GM12878 (cell line): ENCODE measurements around the gene VWA8. TPM values are rescaled to one million over a fixed set of nuclear protein-coding genes. Genes with fewer than 3 reads are reported as not detected.

Experiments
- ATAC-seq: fragments of 200-7000 bp; cut with Tn5 transposase; 3 replicates; pipeline ENCODE4 v1.9.1; 2020; ENCODE audit warnings: mild to moderate bottlenecking, moderate library complexity
- BruUV-seq: library from RNA; stranded (reverse); fragments of 400-500 nt; replicated peaks from 2 replicates; lab custom pipeline; 2021; lab: Mats Ljungman, UMichigan
- CTCF ChIA-PET: fragments of 300-600 bp; sonication (Branson Sonifier 250); formaldehyde crosslinking; extraction: SDS; loops from one replicate; lab custom pipeline; 2021; ENCODE audit warnings: inconsistent platforms; lab: Yijun Ruan, JAX
- POLR2A ChIA-PET: fragments of 350-600 bp; formaldehyde crosslinking; extraction: SDS; loops from one replicate; lab custom pipeline; 2021; ENCODE audit warnings: inconsistent platforms; lab: Charles Lee
- RAD21 ChIA-PET: fragments of 300-600 bp; sonication (Branson Sonifier 250); formaldehyde crosslinking; loops from one replicate; lab custom pipeline; 2023; ENCODE audit warnings: antibody characterized with exemption; ENCODE audit not compliant: unreplicated experiment; lab: Charles Lee
- SMC1A ChIA-PET: fragments of 300-600 bp; sonication (Branson Sonifier 250); formaldehyde crosslinking; loops from one replicate; lab custom pipeline; 2023; ENCODE audit not compliant: unreplicated experiment, uncharacterized antibody; lab: Charles Lee
- DNase-seq: peaks from one replicate; pipeline ENCODE4 v3.0.0-alpha.2; 2011; ENCODE audit warnings: low read depth, low spot score
- FAIRE-seq: peaks from 3 replicates; lab custom pipeline; 2011; peaks lifted over from hg19 to GRCh38; lab: Jason Lieb, UNC
- H2AFZ ChIP-seq: 2 replicates; pipeline ENCODE4 v1.6.0; 2011; ENCODE audit warnings: low read depth, low read length, control low read depth; ENCODE audit not compliant: control insufficient read depth
- H3K27ac ChIP-seq: 2 replicates; pipeline ENCODE4 v1.5.1; 2011; ENCODE audit warnings: control low read depth; ENCODE audit not compliant: control insufficient read depth, insufficient read depth
- H3K27me3 ChIP-seq, 2 experiments: replicated peaks in 1 of 2; 2 replicates each; pipeline versions ENCODE4 v1.6.0 to v1.6.1; 2011; ENCODE audit warnings: low read length in 1 of 2; ENCODE audit not compliant: control insufficient read depth in 2 of 2, insufficient read depth in 2 of 2
- H3K36me3 ChIP-seq, 2 experiments: 2 replicates each; pipeline ENCODE4 v1.5.1; 2011; ENCODE audit warnings: low read length in 1 of 2; ENCODE audit not compliant: control insufficient read depth in 2 of 2, insufficient read depth in 2 of 2
- H3K4me1 ChIP-seq: 2 replicates; pipeline ENCODE4 v1.6.1; 2011; ENCODE audit warnings: mild to moderate bottlenecking, low read length, moderate library complexity, mixed read lengths; ENCODE audit not compliant: control insufficient read depth, insufficient read depth
- H3K4me2 ChIP-seq: 2 replicates; pipeline ENCODE4 v1.6.0; 2011; ENCODE audit warnings: control low read depth; ENCODE audit not compliant: control insufficient read depth, insufficient read depth
- H3K4me3 ChIP-seq: fragments of 200-600 bp; sonication (generic); 2 replicates; pipeline ENCODE4 v1.5.1; 2016
- H3K79me2 ChIP-seq: 2 replicates; pipeline ENCODE4 v1.6.0; 2011; ENCODE audit warnings: low read length; ENCODE audit not compliant: control insufficient read depth, insufficient read depth
- H3K9ac ChIP-seq: 2 replicates; pipeline ENCODE4 v1.8.0; 2011; ENCODE audit warnings: low read length, control low read depth, mixed read lengths; ENCODE audit not compliant: control insufficient read depth, insufficient read depth
- H3K9me3 ChIP-seq: replicated peaks from 3 replicates; pipeline ENCODE4 v1.5.1; 2011; ENCODE audit warnings: mild to moderate bottlenecking, low read length; ENCODE audit not compliant: control insufficient read depth, insufficient read depth
- H4K20me1 ChIP-seq: 2 replicates; pipeline ENCODE4 v1.6.0; 2011; ENCODE audit not compliant: control insufficient read depth, insufficient read depth
- EP300 ChIP-seq, 2 experiments: fragments of 150-350 bp in 1 of 2; IDR thresholded peaks; 2 replicates each; pipeline ENCODE4 v1.6.1; 2011 to 2012; ENCODE audit warnings: low read depth in 2 of 2, low read length in 2 of 2, borderline replicate concordance in 1 of 2, improper control_type of control experiment in 1 of 2, inconsistent platforms in 1 of 2; ENCODE audit not compliant: control insufficient read depth in 1 of 2
- FOS ChIP-seq: IDR thresholded peaks from 3 replicates; pipeline ENCODE4 v1.6.1; 2011; ENCODE audit warnings: borderline replicate concordance; ENCODE audit not compliant: insufficient read length; ENCODE audit errors: extremely low read depth
- NBN ChIP-seq: fragments of 450-650 bp; IDR thresholded peaks from 2 replicates; pipeline ENCODE4 v1.6.1; 2016
- NR2C1 ChIP-seq: fragments of 450-650 bp; IDR thresholded peaks from 2 replicates; pipeline ENCODE4 v1.6.1; 2017; ENCODE audit warnings: antibody characterized with exemption, mild to moderate bottlenecking, moderate library complexity
- RB1 ChIP-seq: fragments of 450-650 bp; formaldehyde crosslinking; IDR thresholded peaks from 2 replicates; pipeline ENCODE4 v1.6.1; 2017; ENCODE audit warnings: mild to moderate bottlenecking, borderline replicate concordance
- SIN3A ChIP-seq: IDR thresholded peaks from 2 replicates; pipeline ENCODE4 v1.6.1; 2012; ENCODE audit warnings: low read depth, low read length, improper control_type of control experiment
- SUPT20H ChIP-seq: IDR thresholded peaks from 2 replicates; pipeline ENCODE4 v1.6.1; 2011; ENCODE audit warnings: low read depth, mild to moderate bottlenecking, low read length, moderate library complexity, borderline replicate concordance; ENCODE audit not compliant: control insufficient read depth
- YY1 ChIP-seq: IDR thresholded peaks from 2 replicates; pipeline ENCODE4 v1.6.1; 2011; ENCODE audit warnings: low read depth, mild to moderate bottlenecking, low read length
- ZNF207 ChIP-seq: fragments of 450-650 bp; IDR thresholded peaks from 2 replicates; pipeline ENCODE4 v1.6.1; 2014; ENCODE audit warnings: antibody characterized with exemption, mild to moderate bottlenecking, borderline replicate concordance
- WGBS: methylation state at CpG from one replicate; pipeline ENCODE4 v1.1.6; 2016; ENCODE audit warnings: low lambda C conversion rate; ENCODE audit not compliant: insufficient replicate concordance, insufficient coverage; ENCODE audit errors: missing lambda C conversion rate; 5-methylcytosine and 5-hydroxymethylcytosine counted together
- in situ Hi-C: fragments of 300-500 bp; cut with MboI; formaldehyde crosslinking; loops from 9 replicates; pipeline ENCODE4 v1.14.3; 2018; ENCODE audit warnings: mixed read lengths
- intact Hi-C: fragments of 100-400 bp; cut with micrococcal nuclease; formaldehyde crosslinking; loops from one replicate; pipeline ENCODE4 v1.14.2; 2022; ENCODE audit not compliant: unreplicated experiment
- polyA plus RNA-seq, 11 experiments: library from polyadenylated mRNA; depleted of rRNA in 4 of 11; unstranded in 6 of 11; stranded (reverse) in 5 of 11; fragments of >200 nt; fragmentation: Nextera tagmentation in 4 of 11; fragmentation: Illumina TruSeq in 1 of 11; extraction: Ambion mirVana in 4 of 11; extraction: Trizol in 1 of 11; gene quantifications; 1 replicate in 1 of 11; 2 replicates in 10 of 11; pipeline versions ENCODE4 v1.2.1 to v1.2.3, GENCODE V29; 2011 to 2016; ENCODE audit warnings: inconsistent platforms in 2 of 11, missing spikeins in 2 of 11, low read depth in 1 of 11
- total RNA-seq, 4 experiments: library from RNA; depleted of rRNA in 3 of 4; stranded (reverse); fragments of >200 nt in 3 of 4; fragmentation: Illumina TruSeq in 1 of 4; extraction: Trizol in 1 of 4; gene quantifications; 2 replicates each; pipeline versions ENCODE4 v1.2.1 to v1.2.3, GENCODE V29; 2013 to 2021
- TF ChIP-seq, protein P1 (sequence below): fragments of 150-350 bp; IDR thresholded peaks from 2 replicates; pipeline ENCODE4 v1.6.1; 2016; ENCODE audit warnings: low read depth, low read length
- TF ChIP-seq, protein P2 (sequence below): IDR thresholded peaks from 2 replicates; pipeline ENCODE4 v1.6.1; 2011; ENCODE audit warnings: mild to moderate bottlenecking, low read depth, low read length, moderate library complexity; ENCODE audit not compliant: insufficient replicate concordance
- TF ChIP-seq, protein P3 (sequence below): fragments of 450-650 bp; IDR thresholded peaks from 2 replicates; pipeline ENCODE4 v1.6.1; 2014; ENCODE audit warnings: mild to moderate bottlenecking

Gene VWA8
- total and polyA plus RNA-seq, 10 of the 15 experiments (the other 5 are each of a cell fraction or from before 2014, with no cell fraction given) = 3.0 to 21.8 (median 13.5) TPM

DNA sequence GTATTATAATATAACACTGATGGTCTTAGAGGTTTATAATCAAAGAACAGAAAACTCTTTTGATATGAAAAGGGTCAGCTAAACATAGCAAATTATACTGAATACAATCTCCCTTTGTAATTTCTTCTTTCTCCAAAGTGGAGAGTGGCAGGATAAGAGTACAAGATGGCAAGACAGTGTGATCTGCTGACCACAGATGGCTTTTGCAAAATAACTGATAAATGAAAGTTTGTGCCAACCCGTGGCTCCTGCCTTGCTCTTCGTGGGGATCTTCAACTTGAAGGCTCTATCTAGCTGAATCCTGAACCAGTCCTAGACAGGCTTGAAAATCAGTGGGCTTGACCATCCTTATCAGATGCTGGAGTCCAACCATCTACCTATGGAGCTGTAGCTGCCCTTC, 185.7 kb downstream of the VWA8 start:
- ChIA-PET POLR2A (no interaction called here), RAD21 (no interaction called here), SMC1A (no interaction called here), CTCF (no interaction called here)
- in situ Hi-C loops = no loop called here
- H3K36me3 ChIP-seq = peaks cover 0 to 4% of the 10 kb centered on the region in 2 experiments; a peak in 1 of 4 replicates
- no peak overlapping the region for H3K4me2 ChIP-seq
- TF ChIP-seq YY1 = no peak
- no peak for TF ChIP-seq FOS
- TF ChIP-seq, protein P1, sequence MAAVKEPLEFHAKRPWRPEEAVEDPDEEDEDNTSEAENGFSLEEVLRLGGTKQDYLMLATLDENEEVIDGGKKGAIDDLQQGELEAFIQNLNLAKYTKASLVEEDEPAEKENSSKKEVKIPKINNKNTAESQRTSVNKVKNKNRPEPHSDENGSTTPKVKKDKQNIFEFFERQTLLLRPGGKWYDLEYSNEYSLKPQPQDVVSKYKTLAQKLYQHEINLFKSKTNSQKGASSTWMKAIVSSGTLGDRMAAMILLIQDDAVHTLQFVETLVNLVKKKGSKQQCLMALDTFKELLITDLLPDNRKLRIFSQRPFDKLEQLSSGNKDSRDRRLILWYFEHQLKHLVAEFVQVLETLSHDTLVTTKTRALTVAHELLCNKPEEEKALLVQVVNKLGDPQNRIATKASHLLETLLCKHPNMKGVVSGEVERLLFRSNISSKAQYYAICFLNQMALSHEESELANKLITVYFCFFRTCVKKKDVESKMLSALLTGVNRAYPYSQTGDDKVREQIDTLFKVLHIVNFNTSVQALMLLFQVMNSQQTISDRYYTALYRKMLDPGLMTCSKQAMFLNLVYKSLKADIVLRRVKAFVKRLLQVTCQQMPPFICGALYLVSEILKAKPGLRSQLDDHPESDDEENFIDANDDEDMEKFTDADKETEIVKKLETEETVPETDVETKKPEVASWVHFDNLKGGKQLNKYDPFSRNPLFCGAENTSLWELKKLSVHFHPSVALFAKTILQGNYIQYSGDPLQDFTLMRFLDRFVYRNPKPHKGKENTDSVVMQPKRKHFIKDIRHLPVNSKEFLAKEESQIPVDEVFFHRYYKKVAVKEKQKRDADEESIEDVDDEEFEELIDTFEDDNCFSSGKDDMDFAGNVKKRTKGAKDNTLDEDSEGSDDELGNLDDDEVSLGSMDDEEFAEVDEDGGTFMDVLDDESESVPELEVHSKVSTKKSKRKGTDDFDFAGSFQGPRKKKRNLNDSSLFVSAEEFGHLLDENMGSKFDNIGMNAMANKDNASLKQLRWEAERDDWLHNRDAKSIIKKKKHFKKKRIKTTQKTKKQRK = no peak
- TF ChIP-seq SUPT20H = no peak
- TF ChIP-seq SIN3A = no peak
- TF ChIP-seq, protein P2, sequence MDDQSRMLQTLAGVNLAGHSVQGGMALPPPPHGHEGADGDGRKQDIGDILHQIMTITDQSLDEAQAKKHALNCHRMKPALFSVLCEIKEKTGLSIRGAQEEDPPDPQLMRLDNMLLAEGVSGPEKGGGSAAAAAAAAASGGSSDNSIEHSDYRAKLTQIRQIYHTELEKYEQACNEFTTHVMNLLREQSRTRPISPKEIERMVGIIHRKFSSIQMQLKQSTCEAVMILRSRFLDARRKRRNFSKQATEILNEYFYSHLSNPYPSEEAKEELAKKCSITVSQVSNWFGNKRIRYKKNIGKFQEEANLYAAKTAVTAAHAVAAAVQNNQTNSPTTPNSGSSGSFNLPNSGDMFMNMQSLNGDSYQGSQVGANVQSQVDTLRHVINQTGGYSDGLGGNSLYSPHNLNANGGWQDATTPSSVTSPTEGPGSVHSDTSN = no peak
- TF ChIP-seq RB1 = no peak
- no peak for TF ChIP-seq NR2C1
- TF ChIP-seq ZNF207 = no peak
- TF ChIP-seq NBN = no peak
- no peak for TF ChIP-seq EP300 (IDR thresholded peaks at IDR 0.05; ENCODE audit: borderline replicate concordance in 1 of 2, control insufficient read depth in 1 of 2, low read depth in 2 of 2, low read length in 2 of 2)
- TF ChIP-seq, protein P3, sequence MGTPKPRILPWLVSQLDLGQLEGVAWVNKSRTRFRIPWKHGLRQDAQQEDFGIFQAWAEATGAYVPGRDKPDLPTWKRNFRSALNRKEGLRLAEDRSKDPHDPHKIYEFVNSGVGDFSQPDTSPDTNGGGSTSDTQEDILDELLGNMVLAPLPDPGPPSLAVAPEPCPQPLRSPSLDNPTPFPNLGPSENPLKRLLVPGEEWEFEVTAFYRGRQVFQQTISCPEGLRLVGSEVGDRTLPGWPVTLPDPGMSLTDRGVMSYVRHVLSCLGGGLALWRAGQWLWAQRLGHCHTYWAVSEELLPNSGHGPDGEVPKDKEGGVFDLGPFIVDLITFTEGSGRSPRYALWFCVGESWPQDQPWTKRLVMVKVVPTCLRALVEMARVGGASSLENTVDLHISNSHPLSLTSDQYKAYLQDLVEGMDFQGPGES = no peak
- no peaks in the 10 kb centered on the region for H3K27me3 ChIP-seq
- BruUV-seq = no TSS peak
- no peak for DNase-seq
- H3K9ac ChIP-seq = no peak overlapping the region
- no peak overlapping the region for H3K4me3 ChIP-seq
- H2AFZ ChIP-seq = no peak overlapping the region
- 97% methylated on average over 2 of the region's 2 CpGs for WGBS
- H3K27ac ChIP-seq = no peak overlapping the region
- ATAC-seq = no peak
- no peaks in the 10 kb centered on the region for H3K4me1 ChIP-seq
- no peaks in the 10 kb centered on the region for H3K9me3 ChIP-seq
- FAIRE-seq = no peak
- H3K79me2 ChIP-seq = no peaks in the 10 kb centered on the region
- H4K20me1 ChIP-seq = no peaks in the 10 kb centered on the region
- intact Hi-C loops = no loop called here
